GM18858 (cell line): Measurements from ENCODE around the gene NSMCE1.
"Not testable (repeated sequence)": the region's sequence is repeated elsewhere in the genome, so short reads cannot be mapped to it uniquely, and the experiment has no call there.

Experiments
- ATAC-seq: cut with Tn5 transposase; IDR thresholded peaks from one replicate; pipeline ENCODE4 v1.9.1; 2021; ENCODE audit not compliant: unreplicated experiment

The NSMCE1 gene

GRCh38 chr16:27303256-27304100, 34.9 kb upstream of the NSMCE1 start:
- no peak for ATAC-seq

DNA sequence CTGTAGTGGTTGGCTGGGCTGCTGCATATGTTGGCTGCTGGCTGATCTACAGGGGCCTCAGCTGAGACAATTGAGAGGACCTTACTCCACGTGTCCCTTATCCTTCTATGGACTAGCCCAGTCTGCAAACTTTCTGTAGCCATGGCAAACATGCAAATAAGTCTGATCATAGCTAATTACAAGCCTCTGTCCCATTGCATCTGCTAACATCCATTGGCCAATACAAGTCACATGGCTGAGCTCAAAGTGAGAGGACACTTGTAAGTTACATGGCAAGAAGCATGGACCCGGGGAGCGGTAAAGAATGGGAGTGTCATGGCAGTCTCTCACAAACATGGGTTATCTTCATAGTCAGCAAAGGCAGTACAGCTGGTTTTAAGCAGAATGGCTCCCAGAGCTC, 33.6 kb upstream of the NSMCE1 start:
- no peak for ATAC-seq

- ATAC-seq, result no peak
Measured at GRCh38 chr16:27301236-27301861, 32.8 kb upstream of the NSMCE1 start.

DNA sequence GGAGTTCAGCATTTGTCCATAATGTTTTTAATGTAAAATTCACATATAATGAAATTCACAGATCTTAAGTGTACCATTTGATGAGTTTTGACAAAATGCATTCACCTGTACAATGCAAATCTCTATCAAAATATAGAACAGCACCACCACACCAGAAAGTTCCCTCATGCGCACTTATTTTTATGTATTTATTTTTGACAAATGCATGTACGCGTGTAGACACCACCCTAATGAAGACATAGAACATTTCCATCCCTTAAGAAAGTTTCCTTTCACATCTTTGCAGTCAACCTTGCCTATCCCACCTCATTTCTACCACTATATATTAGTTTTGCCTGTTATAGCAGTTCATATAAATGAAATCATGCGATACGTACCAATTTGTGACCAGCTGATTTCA, 29.6 kb upstream of the NSMCE1 start:
- no peak for ATAC-seq

GRCh38 chr16:27293343-27293742, 24.8 kb upstream of the NSMCE1 start:
- no peak for ATAC-seq

DNA sequence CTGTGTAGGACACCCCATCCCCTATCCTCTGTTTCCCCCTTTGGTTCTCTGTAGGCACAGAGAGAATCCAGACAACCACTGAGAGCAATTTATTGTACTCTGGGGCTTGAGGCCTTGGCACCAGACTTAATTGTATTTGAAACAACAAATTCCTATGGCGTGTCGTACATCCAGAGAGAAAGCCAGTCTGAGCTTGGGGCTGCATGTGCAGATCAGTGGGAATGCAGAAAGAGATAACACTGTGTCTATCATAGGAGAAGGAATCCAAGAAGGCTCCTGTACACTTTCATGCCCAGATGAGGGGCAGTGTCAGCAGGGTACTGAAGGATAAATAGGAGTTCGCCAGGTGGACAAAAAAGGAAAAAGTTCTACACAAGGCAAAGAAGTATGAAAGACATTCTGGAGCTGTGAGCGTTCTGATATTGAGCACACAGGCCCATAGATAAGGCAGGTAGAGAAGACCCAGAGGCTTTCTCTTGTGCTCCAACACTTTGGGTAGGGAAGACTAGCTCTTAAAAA, 23.2 kb upstream of the NSMCE1 start:
- no peak for ATAC-seq

DNA sequence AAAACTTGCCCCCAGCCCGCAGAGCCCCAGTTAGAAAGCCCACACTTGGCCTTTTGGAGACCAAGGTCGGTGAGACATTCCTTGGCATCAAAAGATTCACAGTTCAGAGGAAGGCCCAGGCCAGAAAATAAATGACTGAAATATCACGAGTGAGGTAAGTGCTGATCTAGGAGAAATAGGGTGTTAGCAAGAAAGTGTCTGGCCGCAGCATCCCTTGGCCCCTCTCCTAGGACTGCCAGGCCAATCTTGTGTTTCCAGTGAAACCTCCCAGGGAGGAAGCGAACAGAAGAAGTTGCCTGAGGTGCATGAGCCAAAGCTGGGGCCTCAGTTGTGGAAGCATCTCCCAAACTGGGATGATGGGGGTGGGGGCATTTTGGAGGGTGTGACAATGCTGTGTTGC, 22.5 kb upstream of the NSMCE1 start:
- no peak for ATAC-seq

- no peak for ATAC-seq
Measured at GRCh38 chr16:27290562-27290961, 22.0 kb upstream of the NSMCE1 start.

DNA sequence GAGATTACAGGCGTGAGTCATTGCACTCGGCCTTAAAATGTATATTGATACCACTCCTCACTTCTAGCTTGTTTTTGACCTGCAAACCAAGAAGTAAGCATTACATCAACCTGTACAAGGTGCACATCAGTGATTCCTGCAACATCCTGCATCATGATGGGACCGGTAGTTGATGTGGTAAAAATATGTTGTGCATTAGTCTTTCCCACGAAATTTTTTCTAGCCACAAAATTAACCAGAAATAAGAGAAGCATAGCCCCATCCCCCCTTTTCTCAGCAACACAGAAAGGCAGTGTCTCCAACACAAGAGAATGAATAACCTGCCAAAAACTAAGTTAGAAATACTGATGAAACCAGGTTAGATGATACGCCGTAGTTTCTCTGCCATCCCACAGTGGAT, 21.1 kb upstream of the NSMCE1 start:
- ATAC-seq, result no peak

DNA sequence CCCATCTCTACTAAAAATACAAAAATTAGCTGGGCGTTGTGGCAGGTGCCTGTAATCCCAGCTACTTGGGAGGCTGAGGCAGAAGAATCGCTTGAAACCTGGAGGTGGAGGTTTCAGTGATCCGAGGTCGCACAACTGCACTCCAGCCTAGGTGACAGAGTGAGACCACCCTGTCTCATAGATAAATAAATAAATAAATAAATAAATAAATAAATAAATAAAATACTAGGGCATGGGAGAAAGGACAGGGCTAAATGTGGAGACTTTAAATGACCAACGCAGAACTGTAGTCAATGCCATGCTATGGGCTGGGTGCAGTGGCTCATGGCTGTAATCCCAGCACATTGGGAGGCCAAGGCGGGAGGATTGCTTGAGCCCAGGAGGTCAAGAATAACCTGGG, 19.7 kb upstream of the NSMCE1 start:
- not testable (repeated sequence) for ATAC-seq

DNA sequence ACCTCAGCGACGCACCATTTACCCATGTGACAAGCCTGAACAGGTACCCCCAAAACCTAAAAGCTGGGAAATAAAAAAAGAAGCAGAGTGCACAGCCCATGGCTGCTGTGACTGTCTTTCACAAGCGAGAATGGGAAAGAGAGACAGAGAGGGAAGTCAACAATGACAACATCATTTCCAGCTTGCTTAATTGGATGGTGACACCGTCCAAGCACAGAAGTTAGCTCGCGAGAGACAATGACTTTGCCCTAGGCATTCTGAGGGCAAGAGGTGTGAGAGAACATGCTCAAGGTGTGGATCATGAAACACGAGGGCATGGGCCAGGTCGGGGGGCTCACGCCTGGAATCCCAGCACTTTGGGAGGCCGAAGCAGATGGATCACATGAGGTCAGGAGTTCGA, 19.3 kb upstream of the NSMCE1 start:
- no peak for ATAC-seq

GRCh38 chr16:27287051-27287811, 18.7 kb upstream of the NSMCE1 start:
- no peak for ATAC-seq

DNA sequence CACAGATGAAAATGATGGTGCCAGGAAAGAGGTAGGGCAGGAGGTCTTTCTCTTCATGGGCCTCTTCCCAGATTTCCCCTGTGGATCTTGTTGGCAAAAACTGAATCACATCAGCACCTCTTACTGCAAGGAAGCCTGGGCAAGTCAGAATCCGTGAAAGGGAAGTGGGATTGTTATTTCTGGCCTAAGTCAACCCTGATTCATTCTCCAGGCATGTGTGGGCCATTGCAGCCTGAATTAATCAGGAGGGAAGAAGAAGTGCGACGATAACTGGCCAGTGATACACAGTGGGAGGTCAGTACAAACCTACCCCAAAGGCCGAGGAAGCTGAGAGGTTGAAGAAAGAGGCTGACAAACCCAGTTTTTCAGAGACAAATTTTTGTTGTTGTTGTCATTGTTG, 17.9 kb upstream of the NSMCE1 start:
- no peak for ATAC-seq

- no peak for ATAC-seq
Measured at GRCh38 chr16:27285676-27286196, 17.2 kb upstream of the NSMCE1 start.

GRCh38 chr16:27284865-27285675, 16.5 kb upstream of the NSMCE1 start:
- ATAC-seq, result no peak

- no peak for ATAC-seq
Measured at GRCh38 chr16:27281243-27281642, 12.7 kb upstream of the NSMCE1 start.

DNA sequence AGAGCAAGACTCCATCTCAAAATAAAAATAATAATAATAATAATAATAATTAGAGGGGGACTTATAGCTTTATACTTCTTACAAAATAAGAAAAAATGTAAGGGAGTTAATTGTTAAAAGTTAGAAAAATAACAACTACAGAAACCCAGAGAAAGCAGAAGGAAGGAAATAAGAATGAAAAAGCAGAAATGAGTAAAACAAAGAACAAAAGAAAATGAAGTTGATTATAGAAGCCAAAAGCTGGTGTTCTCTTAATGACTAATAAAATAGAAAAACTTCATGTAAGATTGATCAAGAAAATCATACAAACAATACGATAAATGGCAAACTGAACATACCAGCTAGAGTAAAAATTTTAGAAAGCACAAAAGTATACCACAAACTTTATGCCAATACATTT, 6.8 kb upstream of the NSMCE1 start:
- ATAC-seq, result no peak

DNA sequence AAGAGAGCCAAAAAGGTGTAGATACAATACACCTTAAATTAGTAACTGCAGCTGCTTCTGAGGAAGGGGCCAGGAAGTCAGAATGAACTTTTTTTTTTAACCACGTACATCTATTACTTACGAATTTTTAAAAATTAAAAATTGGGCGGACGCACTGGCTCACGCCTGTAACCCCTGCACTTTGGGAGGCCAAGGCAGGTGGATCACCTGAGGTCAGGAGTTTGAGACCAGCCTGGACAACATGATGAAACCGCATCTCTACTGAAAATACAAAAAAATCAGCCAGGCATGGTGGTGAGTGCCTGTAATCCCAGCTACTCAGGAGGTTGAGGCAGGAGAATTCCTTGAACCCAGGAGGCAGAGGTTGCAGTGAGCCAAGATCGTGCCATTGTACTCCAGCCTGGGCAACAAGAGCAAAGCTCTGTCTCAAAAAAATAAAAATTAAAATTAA, 5.9 kb upstream of the NSMCE1 start:
- ATAC-seq, result not testable (repeated sequence)

DNA sequence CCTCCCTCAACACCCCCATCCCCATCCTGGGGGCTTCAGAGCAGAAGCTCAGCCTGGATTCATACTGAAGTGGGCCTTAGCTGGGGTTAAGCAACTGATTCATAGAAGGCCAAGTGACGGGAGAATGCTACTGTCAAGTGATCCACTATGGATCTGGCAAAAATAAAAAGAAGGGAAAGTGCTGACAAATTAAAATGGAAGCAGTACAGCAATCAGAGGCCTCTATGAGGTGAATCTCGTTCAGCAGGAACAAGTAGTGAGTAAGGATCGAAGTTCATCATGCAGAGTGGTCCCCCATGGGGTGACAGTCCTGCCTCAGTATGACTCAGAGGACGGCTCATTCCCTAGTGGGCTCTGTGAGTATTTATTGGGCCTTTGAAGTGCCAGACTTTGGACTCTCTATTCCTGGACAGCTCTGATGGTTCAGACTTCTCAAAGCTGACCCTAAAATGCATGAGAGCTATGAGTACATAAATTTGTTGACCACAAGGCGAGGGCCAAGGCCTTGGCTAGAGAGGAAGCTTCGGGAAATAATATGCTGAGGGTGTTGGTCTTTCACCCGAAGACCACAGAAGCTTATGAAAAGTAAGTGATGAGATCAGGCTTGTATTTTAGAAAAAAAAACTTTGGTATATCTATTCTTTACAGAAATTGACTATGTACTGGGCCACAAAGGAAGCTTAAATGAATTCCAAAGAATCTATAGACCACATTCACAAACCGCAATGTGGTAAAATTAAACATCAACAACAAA, 5.3 kb upstream of the NSMCE1 start:
- ATAC-seq, result no peak

DNA sequence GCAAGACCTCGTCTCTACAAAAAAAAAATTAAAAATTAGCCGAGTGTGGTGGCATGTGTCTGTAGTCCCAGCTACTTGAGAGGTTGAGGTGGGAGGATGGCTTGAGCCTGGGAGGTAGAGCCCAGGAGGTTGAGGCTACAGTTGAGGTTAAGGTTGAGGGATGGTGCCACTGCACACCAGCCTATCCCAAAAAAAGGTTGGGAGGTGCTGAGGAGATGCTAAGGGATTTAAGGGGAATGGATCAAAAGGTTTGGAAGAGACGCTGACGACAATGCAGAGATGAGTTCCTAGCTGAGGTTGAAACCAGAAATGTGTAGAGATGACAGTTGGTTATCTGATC, 4.7 kb upstream of the NSMCE1 start:
- ATAC-seq, result no peak
